Measurements from ENCODE around the gene STYX. TPM values are rescaled to one million over a fixed set of nuclear protein-coding genes. Genes with fewer than 3 reads are reported as not detected.

STYX gene
- total RNA-seq = 10 to 100 TPM; 12.4 to 13.3 (median 13.0) TPM

DNA sequence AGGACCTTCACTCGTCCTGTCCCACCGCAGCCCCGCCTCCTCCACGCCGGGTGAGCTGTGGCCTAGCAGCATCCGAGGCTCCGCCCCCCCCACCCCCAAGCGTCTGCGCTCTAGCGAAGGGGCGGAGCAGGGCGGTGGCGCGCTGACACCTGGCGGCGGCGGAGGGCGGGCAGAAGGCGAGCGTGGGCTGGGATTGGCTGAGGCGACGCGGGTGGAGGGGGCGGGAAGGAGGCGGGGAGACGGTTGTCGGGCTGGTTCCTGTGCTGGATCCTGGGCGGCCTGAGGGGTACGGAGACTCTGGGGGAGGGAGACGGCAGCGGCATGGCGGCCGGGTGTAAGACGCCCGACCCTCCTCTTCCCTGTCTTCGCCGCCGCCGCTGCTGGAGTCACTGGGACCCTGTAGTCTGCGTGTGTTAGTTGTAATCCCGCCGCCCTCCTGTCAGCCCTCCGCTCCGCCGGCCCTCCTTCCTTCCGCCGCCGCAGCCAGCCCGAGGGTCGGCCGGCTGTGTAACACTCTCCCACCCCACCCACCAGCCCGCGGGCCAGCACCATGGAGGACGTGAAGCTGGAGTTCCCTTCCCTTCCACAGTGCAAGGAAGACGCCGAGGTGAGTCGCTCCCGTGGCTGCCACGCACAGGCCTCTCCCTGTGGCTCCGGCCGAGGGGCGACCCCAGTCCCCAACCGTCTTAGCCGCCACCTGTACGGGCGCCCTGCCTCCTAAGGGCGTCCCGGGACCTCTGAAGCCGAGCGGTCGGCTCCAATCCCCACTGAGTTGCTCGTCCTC lies at the start of gene STYX:
TSS of gene STYX (plus strand) at position 242 of the 784 bp plus-strand sequence. CDS start at position 551, 309 bp downstream.
- WGBS, 2 donors = 0% methylated on average over 58 to 59 of the region's 72 CpGs
- DNase-seq (ENCODE audit: low spot score in 2 of 2) = peak; percentile 97 to 99
- TF ChIP-seq CTCF (IDR thresholded peaks at IDR 0.05) (no peak), POLR2A (IDR thresholded peaks at IDR 0.05) (no peak)
- intact Hi-C loops (cut with DNase I; ENCODE audit: low total_unique reads) = no loop called here
- peak within 1 kb of the TSS; percentile 98 for H3K4me3 ChIP-seq (ENCODE audit: low read depth, poor library complexity, severe bottlenecking)

DNA sequence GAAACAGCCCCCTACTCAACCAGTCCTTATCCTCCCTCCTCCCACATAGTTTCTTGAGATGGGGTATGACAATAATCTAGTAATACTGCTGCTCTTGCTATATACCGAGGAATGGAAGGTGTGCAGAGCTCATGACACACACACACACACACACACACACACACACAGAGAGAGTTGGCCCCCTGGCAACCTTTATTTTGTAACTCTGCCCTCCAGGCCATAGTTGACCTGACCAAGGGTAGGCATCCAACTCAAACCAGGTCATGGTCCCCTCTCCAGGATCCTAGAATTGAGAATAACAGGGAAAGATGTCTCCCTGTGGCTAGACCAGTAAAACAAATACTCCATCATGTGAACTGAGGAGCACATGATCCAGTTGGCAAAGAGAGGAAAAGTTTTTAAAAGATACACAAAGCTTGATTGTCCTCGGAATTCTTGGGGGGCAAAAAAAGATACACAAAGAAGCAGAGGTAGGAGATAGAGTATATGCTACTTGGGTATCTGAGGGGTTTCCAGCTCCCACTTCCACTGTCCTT lies 45.9 kb upstream of the STYX start:
- no peak for TF ChIP-seq CTCF (IDR thresholded peaks at IDR 0.05)
- TF ChIP-seq POLR2A (IDR thresholded peaks at IDR 0.05) = no peak
- intact Hi-C loops (cut with DNase I; ENCODE audit: low total_unique reads) = no loop called here
- DNase-seq (ENCODE audit: low spot score in 2 of 2) = no peak
- WGBS, 2 donors = 90 to 91% methylated on average over 2 of the region's 2 CpGs
- H3K4me3 ChIP-seq (ENCODE audit: low read depth, poor library complexity, severe bottlenecking) = no peak overlapping the region

DNA sequence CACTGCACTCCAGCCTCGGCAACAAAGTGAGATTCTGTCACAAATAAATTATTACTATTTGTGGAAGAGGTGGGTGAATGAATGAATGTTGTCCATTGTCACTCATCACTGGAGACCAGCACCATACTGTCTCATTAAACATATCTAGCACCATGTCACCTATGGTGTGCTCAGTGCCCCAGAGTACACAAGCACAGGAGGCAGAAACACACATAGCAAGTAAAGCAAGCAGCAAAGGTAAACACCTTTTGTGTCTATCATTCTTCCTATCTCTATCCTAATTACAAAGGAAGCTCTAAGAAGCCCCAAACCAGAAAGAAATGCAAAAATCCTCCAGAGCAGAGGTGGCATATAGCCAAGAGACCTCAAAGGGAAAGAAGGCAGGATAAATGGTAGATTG lies 43.8 kb upstream of the STYX start:
- DNase-seq (ENCODE audit: low spot score in 2 of 2) = no peak
- intact Hi-C loops (cut with DNase I; ENCODE audit: low total_unique reads) = no loop called here
- H3K4me3 ChIP-seq (ENCODE audit: low read depth, poor library complexity, severe bottlenecking) = no peak overlapping the region
- WGBS, 2 donors = 91 to 100% methylated on average over 1 of the region's 1 CpG
- no peak for TF ChIP-seq POLR2A (IDR thresholded peaks at IDR 0.05)
- TF ChIP-seq CTCF (IDR thresholded peaks at IDR 0.05) = no peak

DNA sequence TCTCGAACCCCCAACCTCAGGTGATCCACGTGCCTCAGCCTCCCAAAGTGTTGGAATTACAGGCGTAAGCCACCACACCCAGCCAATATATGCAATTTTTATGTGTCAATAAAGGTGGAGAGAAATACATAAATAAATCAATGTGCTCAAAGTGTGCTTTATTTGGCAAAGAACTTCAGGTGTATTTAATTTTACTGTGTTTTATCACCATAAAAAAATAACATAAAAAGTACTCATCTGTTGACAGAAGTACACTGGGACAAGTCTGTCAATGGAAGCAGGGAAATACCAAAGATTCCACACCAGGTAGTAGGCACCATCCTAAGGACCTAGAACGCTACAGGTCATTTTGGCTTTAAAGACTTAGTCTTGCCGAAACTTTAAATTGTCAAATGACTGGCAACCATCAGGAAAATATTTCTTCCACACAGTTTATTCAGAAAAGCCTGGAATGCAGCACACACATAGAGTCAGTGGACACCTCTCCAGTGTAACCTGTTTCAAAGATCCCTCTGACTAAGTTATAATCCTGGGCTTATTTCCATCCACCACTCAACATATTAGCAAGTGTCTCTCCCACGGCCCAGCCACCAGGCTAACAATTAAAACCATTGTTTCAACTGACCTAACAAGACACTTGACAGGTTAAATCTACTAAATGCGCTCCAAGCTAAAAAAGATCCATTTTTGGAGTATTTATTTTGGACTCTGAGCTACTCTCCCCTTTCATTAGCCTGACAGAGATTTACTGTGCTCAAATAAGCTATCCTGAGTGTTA lies 38.8 kb upstream of the STYX start:
- no peak overlapping the region for H3K4me3 ChIP-seq (ENCODE audit: low read depth, poor library complexity, severe bottlenecking)
- intact Hi-C loops (cut with DNase I; ENCODE audit: low total_unique reads) = no loop called here
- TF ChIP-seq CTCF (IDR thresholded peaks at IDR 0.05) (no peak), POLR2A (IDR thresholded peaks at IDR 0.05) (no peak)
- DNase-seq (ENCODE audit: low spot score in 2 of 2) = no peak
- WGBS, 2 donors = 84 to 87% methylated on average over 7 of the region's 7 CpGs

DNA sequence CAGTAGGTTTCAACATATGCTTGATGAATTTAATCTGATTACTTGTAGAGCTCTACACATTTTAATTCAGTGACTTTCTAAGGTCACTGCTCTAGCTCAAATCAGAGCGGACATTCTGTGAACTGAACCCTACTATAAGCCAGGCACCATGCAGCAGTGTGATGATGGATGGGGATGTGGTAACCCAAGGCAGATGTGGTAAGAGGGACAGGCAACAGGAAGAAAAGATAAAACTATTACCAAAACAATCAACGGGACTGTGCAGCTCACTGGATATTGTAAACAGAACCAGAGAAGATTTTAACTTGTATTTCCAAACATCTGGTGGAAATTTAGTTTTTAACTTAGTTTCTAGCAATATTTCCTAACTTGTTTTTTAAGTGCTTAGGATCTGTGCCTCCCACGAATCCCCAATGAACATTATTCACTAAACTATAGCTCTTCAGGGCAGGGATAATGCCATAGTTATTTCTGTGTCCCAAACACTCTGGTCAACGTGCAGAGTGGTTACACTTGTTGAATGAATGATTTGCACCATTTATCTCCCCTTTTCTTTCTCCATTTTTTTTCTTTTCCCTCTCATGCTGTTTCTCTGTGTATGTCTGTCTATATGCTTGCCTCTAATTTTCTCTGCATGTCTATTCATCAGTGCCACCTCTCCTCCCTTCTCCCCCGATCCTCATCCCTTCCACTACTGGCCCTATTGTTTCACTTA lies 37.6 kb upstream of the STYX start:
- DNase-seq (ENCODE audit: low spot score in 2 of 2) = no peak
- no peak overlapping the region for H3K4me3 ChIP-seq (ENCODE audit: low read depth, poor library complexity, severe bottlenecking)
- WGBS, 2 donors = 49 to 50% methylated on average over 5 of the region's 5 CpGs
- TF ChIP-seq POLR2A (IDR thresholded peaks at IDR 0.05) (no peak), CTCF (IDR thresholded peaks at IDR 0.05) (no peak)
- intact Hi-C loops (cut with DNase I; ENCODE audit: low total_unique reads) = no loop called here

Measured in lower leg skin (tissue), 4 donors.